Activated gamma-delta T cell treated with Interleukin-2 at 50 U/mL for 16 hours (primary cell): ENCODE results near the gene OR2AJ1.

Experiments used
- DNase-seq: peaks from one replicate; pipeline ENCODE4 v3.0.0-alpha.2; 2020

OR2AJ1 gene

GRCh38 chr1:247962911-247963588, 38.4 kb downstream of the OR2AJ1 start:
- no peak for DNase-seq

- no peak for DNase-seq
Measured at GRCh38 chr1:247964933-247965332, 40.2 kb downstream of the OR2AJ1 start, which contains the start of gene OR2AK2. OR2AK2 (plus strand) TSS chr1:247965233; CDS start chr1:247965377, 144 bp downstream.

GRCh38 chr1:247966532-247967204, 42.0 kb downstream of the OR2AJ1 start:
- no peak for DNase-seq
